GM21423 (cell line): ENCODE data around the gene PROK1.

Experiments
- ATAC-seq: cut with Tn5 transposase; IDR thresholded peaks from one replicate; pipeline ENCODE4 v1.9.1; 2021; ENCODE audit warnings: mild to moderate bottlenecking, moderate library complexity; ENCODE audit not compliant: unreplicated experiment

PROK1 gene

GRCh38 chr1:110485725-110486124 lies 34.8 kb downstream of the PROK1 start:
- ATAC-seq: no peak

- ATAC-seq: no peak
These were observed 36.8 kb downstream of the PROK1 start for GRCh38 chr1:110487726-110488125.

GRCh38 chr1:110488161-110488560 lies 37.2 kb downstream of the PROK1 start:
- ATAC-seq: no peak

- no peak for ATAC-seq
These were observed 37.9 kb downstream of the PROK1 start for GRCh38 chr1:110488867-110489266.

GRCh38 chr1:110489406-110489805 lies 38.5 kb downstream of the PROK1 start:
- no peak for ATAC-seq

- ATAC-seq: no peak
These were observed 39.1 kb downstream of the PROK1 start for GRCh38 chr1:110489973-110490542.

- no peak for ATAC-seq
These were observed 40.0 kb downstream of the PROK1 start for GRCh38 chr1:110490791-110491451.

- ATAC-seq: no peak
These were observed 41.6 kb downstream of the PROK1 start for GRCh38 chr1:110492573-110492972.

- ATAC-seq: no peak
These were observed 42.2 kb downstream of the PROK1 start for GRCh38 chr1:110493059-110493699.

GRCh38 chr1:110494036-110494435 lies 43.1 kb downstream of the PROK1 start:
- no peak for ATAC-seq

GRCh38 chr1:110494522-110495406 lies 43.8 kb downstream of the PROK1 start:
- ATAC-seq: no peak

GRCh38 chr1:110495926-110496600 lies 45.1 kb downstream of the PROK1 start:
- no peak for ATAC-seq

- ATAC-seq: no peak
These were observed 47.3 kb downstream of the PROK1 start for GRCh38 chr1:110498270-110498669.

GRCh38 chr1:110501488-110502132 lies 50.7 kb downstream of the PROK1 start:
- no peak for ATAC-seq

- ATAC-seq: no peak
These were observed 51.6 kb downstream of the PROK1 start for GRCh38 chr1:110502402-110503151.

GRCh38 chr1:110503471-110503870 lies 52.5 kb downstream of the PROK1 start:
- ATAC-seq: no peak

- ATAC-seq: no peak
These were observed 53.3 kb downstream of the PROK1 start for GRCh38 chr1:110504226-110504625.

GRCh38 chr1:110505596-110505995 lies 54.6 kb downstream of the PROK1 start:
- ATAC-seq: no peak

GRCh38 chr1:110506541-110506940 lies 55.6 kb downstream of the PROK1 start:
- no peak for ATAC-seq
